Jurkat, Clone E6-1 (cell line): ENCODE data around the gene CD82.
"Not testable (repeated sequence)": the region's sequence is repeated elsewhere in the genome, so short reads cannot be mapped to it uniquely, and the experiment has no call there.

Source experiments
- DNase-seq: peaks from one replicate; pipeline ENCODE4 v3.0.0-alpha.2; 2011; ENCODE audit warnings: low read depth, low spot score
- H3K4me3 ChIP-seq: 2 replicates; pipeline ENCODE4 v1.5.1; 2011; ENCODE audit warnings: mild to moderate bottlenecking, low read length, control low read depth, moderate library complexity

CD82 gene

GRCh38 chr11:44556735-44557409 is 8.6 kb upstream of the CD82 start:
- peak; percentile 62 for DNase-seq
- H3K4me3 ChIP-seq = no peak overlapping the region

GRCh38 chr11:44557464-44557863 is 8.0 kb upstream of the CD82 start:
- no peak for DNase-seq
- H3K4me3 ChIP-seq = no peak overlapping the region

GRCh38 chr11:44559207-44559939 is 6.1 kb upstream of the CD82 start:
- no peak overlapping the region for H3K4me3 ChIP-seq
- DNase-seq = peak; percentile 62

- not testable (repeated sequence) for H3K4me3 ChIP-seq, DNase-seq
These were observed 5.5 kb upstream of the CD82 start for GRCh38 chr11:44559940-44560300.

- no peak for DNase-seq
These were observed 4.1 kb upstream of the CD82 start for GRCh38 chr11:44561275-44561805.

GRCh38 chr11:44561964-44562734 is 3.3 kb upstream of the CD82 start:
- no peak for DNase-seq

More at GRCh38 chr11:44561275-44561805, 4.1 kb upstream of the CD82 start:
- no peak overlapping the region for H3K4me3 ChIP-seq

GRCh38 chr11:44562845-44563460 is 2.5 kb upstream of the CD82 start:
- no peak for DNase-seq

More at GRCh38 chr11:44561964-44562734, 3.3 kb upstream of the CD82 start:
- H3K4me3 ChIP-seq = no peak overlapping the region

GRCh38 chr11:44563711-44564110 is 1.8 kb upstream of the CD82 start:
- no peak overlapping the region for H3K4me3 ChIP-seq
- DNase-seq = no peak

More at GRCh38 chr11:44562845-44563460, 2.5 kb upstream of the CD82 start:
- H3K4me3 ChIP-seq = no peak overlapping the region

- no peak for DNase-seq
- no peak overlapping the region for H3K4me3 ChIP-seq
These were observed 1.3 kb upstream of the CD82 start for GRCh38 chr11:44564166-44564565.

- H3K4me3 ChIP-seq = peak overlapping the region; percentile 49
- no peak for DNase-seq
These were observed 723 bp upstream of the CD82 start for GRCh38 chr11:44564670-44565210.

GRCh38 chr11:44565953-44566949 is 788 bp downstream of the CD82 start:
- DNase-seq = peak; percentile 72
- H3K4me3 ChIP-seq = peak overlapping the region; percentile 95

GRCh38 chr11:44566952-44567875 is 1.8 kb downstream of the CD82 start:
- DNase-seq = peak; percentile 84
- peak overlapping the region; percentile 95 for H3K4me3 ChIP-seq

- H3K4me3 ChIP-seq = peak overlapping the region; percentile 49
- no peak for DNase-seq
These were observed 2.4 kb downstream of the CD82 start for GRCh38 chr11:44567876-44568256.

GRCh38 chr11:44568331-44568657 is 2.8 kb downstream of the CD82 start:
- no peak for DNase-seq
- peak overlapping the region; percentile 49 for H3K4me3 ChIP-seq

- peak overlapping the region; percentile 49 for H3K4me3 ChIP-seq
- peak; percentile 90 for DNase-seq
These were observed 3.4 kb downstream of the CD82 start for GRCh38 chr11:44568658-44569473.
